Type B pancreatic cell (in vitro differentiated cells): Measurements from ENCODE around the gene RGS1. TPM values are rescaled to one million over a fixed set of nuclear protein-coding genes. Genes with fewer than 3 reads are reported as not detected.

Experiments used
- DNase-seq: peaks from one replicate; pipeline ENCODE4 v3.0.0; 2021; ENCODE audit warnings: mixed read lengths; ENCODE audit not compliant: unreplicated experiment; ENCODE audit errors: extremely low spot score
- H3K27ac Mint-ChIP-seq: 2 replicates; pipeline ENCODE4 v1.8.0; 2021; ENCODE audit warnings: mild to moderate bottlenecking, mixed read lengths
- H3K27me3 Mint-ChIP-seq: 2 replicates; pipeline ENCODE4 v1.8.0; 2021; ENCODE audit warnings: mixed read lengths
- H3K36me3 Mint-ChIP-seq: 2 replicates; pipeline ENCODE4 v1.8.0; 2021; ENCODE audit warnings: mixed read lengths
- H3K4me1 Mint-ChIP-seq: one replicate; pipeline ENCODE4 v1.8.0; 2021; ENCODE audit warnings: mixed read lengths; ENCODE audit not compliant: unreplicated experiment
- H3K4me3 Mint-ChIP-seq: 2 replicates; pipeline ENCODE4 v1.8.0; 2021; ENCODE audit warnings: mild to moderate bottlenecking, mixed read lengths
- H3K9me3 Mint-ChIP-seq: 2 replicates; pipeline ENCODE4 v1.8.0; 2021; ENCODE audit warnings: mixed read lengths
- CTCF ChIP-seq: fragments of 200-600 bp; sonication (generic); conservative IDR thresholded peaks from 2 replicates; pipeline ENCODE4 v1.5.0; 2021; ENCODE audit warnings: antibody characterized with exemption, mild to moderate bottlenecking
- total RNA-seq: library from RNA; stranded (reverse); gene quantifications from 2 replicates; pipeline ENCODE4 v1.2.1, GENCODE V29; 2021; ENCODE audit warnings: low replicate concordance

Gene RGS1
- total RNA-seq, 1 donor from 2014 or later, result 1.1 TPM

GRCh38 chr1:192539297-192540092, 36.1 kb upstream of the RGS1 start:
- peak overlapping the region; percentile 25 for H3K4me3 Mint-ChIP-seq
- TF ChIP-seq CTCF, result no peak
- DNase-seq, result no peak
- H3K27ac Mint-ChIP-seq, result peak overlapping the region; percentile 81
- H3K27me3 Mint-ChIP-seq, result no peaks in the 10 kb centered on the region
- no peaks in the 10 kb centered on the region for H3K9me3 Mint-ChIP-seq
- no peaks in the 10 kb centered on the region for H3K36me3 Mint-ChIP-seq
- peaks cover 15% of the 10 kb centered on the region for H3K4me1 Mint-ChIP-seq

- Mint-ChIP-seq H3K9me3 (no peaks in the 10 kb centered on the region), H3K4me3 (no peak overlapping the region), H3K27ac (no peak overlapping the region), H3K27me3 (no peaks in the 10 kb centered on the region), H3K36me3 (no peaks in the 10 kb centered on the region), H3K4me1 (peaks cover 18% of the 10 kb centered on the region)
- TF ChIP-seq CTCF, result no peak
- DNase-seq, result no peak
Observed at GRCh38 chr1:192543445-192543844, 32.1 kb upstream of the RGS1 start.

GRCh38 chr1:192545896-192546521, 29.6 kb upstream of the RGS1 start:
- peaks cover 5% of the 10 kb centered on the region for H3K4me1 Mint-ChIP-seq
- H3K36me3 Mint-ChIP-seq, result no peaks in the 10 kb centered on the region
- TF ChIP-seq CTCF, result peak; percentile 62
- no peaks in the 10 kb centered on the region for H3K27me3 Mint-ChIP-seq
- no peak overlapping the region for H3K4me3 Mint-ChIP-seq
- H3K27ac Mint-ChIP-seq, result no peak overlapping the region
- DNase-seq, result no peak
- no peaks in the 10 kb centered on the region for H3K9me3 Mint-ChIP-seq

DNA sequence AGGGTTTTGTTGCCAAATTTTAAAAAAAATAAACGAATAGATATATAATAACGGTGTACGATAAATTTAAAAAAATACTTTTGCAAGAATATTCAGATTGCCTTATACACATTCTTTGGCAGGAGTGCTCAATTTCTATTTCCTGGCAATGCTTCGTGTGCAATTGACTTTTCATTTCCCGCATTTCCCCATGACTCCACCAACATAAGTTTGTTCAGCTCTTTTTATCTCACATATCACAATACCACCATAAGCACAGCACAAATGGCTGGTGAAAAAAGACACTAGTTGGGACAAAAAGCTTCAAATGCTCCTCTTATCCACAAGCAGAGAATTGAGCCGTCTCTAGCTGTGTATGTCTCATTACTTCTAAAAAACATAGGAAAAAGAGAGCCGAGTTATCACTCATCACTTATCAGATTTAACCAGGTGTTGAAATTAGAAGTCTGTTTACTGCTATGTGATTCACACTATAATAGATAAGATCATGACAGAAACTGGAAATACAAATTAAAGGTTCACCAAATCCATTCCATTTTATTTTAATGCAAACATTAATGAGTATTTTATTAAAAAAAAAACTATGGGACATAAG, 28.9 kb upstream of the RGS1 start:
- TF ChIP-seq CTCF, result no peak
- Mint-ChIP-seq H3K36me3 (no peaks in the 10 kb centered on the region), H3K9me3 (no peaks in the 10 kb centered on the region), H3K27ac (no peak overlapping the region), H3K27me3 (no peaks in the 10 kb centered on the region), H3K4me3 (no peak overlapping the region), H3K4me1 (peaks cover 5% of the 10 kb centered on the region)
- no peak for DNase-seq

DNA sequence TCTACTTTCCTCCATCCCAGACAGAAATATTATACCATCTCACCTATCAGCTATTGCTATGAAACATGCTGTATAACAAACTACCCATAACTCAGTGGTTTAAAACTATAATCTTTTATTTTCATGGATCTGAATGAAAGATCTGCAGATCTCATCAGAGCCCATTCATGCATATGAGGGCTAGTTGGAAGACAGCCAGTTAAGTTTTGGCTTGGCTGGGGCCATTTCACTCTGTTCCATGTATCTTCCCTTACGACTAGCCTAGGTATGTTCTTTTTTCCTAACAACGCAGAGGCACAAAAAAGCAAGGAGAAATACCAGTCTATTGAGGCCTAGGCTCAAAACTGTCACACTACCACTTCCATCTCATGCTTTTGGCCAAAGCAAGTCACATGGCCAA, 28.1 kb upstream of the RGS1 start:
- H3K27ac Mint-ChIP-seq, result no peak overlapping the region
- TF ChIP-seq CTCF, result no peak
- DNase-seq, result no peak

More for the DNA sequence above, 28.1 kb upstream of the RGS1 start:
- H3K27me3 Mint-ChIP-seq, result no peaks in the 10 kb centered on the region
- no peaks in the 10 kb centered on the region for H3K9me3 Mint-ChIP-seq
- no peak overlapping the region for H3K4me3 Mint-ChIP-seq
- no peaks in the 10 kb centered on the region for H3K36me3 Mint-ChIP-seq
- peaks cover 5% of the 10 kb centered on the region for H3K4me1 Mint-ChIP-seq
